K562 (cell line): ENCODE measurements around the gene BHLHE40. TPM values are rescaled to one million over a fixed set of nuclear protein-coding genes. Genes with fewer than 3 reads are reported as not detected.
A peak's percentile ranks its signal among the peaks of the same experiment; 100 is the strongest.

Source experiments
- ATAC-seq: fragments of 200-7000 bp; cut with Tn5 transposase; 3 replicates; pipeline ENCODE4 v1.9.1; 2020; ENCODE audit warnings: moderate library complexity
- BruUV-seq: library from RNA; stranded (reverse); fragments of 400-500 nt; replicated peaks from 2 replicates; lab custom pipeline; 2021; lab: Mats Ljungman, UMichigan
- CTCF ChIA-PET: fragments of 300-600 bp; formaldehyde crosslinking; extraction: SDS; loops from one replicate; lab custom pipeline; 2021; ENCODE audit warnings: low intra/inter-chr PET ratio; lab: Yijun Ruan, JAX
- POLR2A ChIA-PET: fragments of 300-600, 350-650 bp; sonication (Branson Sonifier 250); formaldehyde crosslinking; extraction: SDS; loops from one replicate; lab custom pipeline; 2021; ENCODE audit warnings: antibody characterized with exemption, inconsistent platforms; lab: Yijun Ruan, JAX
- DNase-seq, 4 experiments: peaks; one replicate each; pipeline versions ENCODE4 v3.0.0 to v3.0.0-alpha.2; 2011 to 2018; ENCODE audit warnings: low spot score in 3 of 4, mixed read lengths in 3 of 4; ENCODE audit errors: extremely low read depth in 1 of 4
- FAIRE-seq: peaks from 2 replicates; lab custom pipeline; 2011; peaks lifted over from hg19 to GRCh38; lab: Jason Lieb, UNC
- H2AFZ ChIP-seq: 2 replicates; pipeline ENCODE4 v1.6.0; 2011; ENCODE audit warnings: low read depth, low read length, control low read depth, inconsistent platforms
- H3K27ac ChIP-seq: fragments of 200-600 bp; 3 replicates; pipeline ENCODE4 v1.8.0; 2011; ENCODE audit warnings: low read depth, mild to moderate bottlenecking, control low read depth, inconsistent platforms, low read length, moderate library complexity, mixed read lengths; ENCODE audit errors: extremely low read depth
- H3K27me3 ChIP-seq, 2 experiments: fragments of 300-600 bp in 1 of 2; 2 replicates in 1 of 2; 3 replicates in 1 of 2; pipeline versions ENCODE4 v1.6.0 to v1.8.0; 2011; ENCODE audit warnings: inconsistent platforms in 2 of 2, low read length in 2 of 2, mild to moderate bottlenecking in 1 of 2, mixed read lengths in 1 of 2, moderate library complexity in 1 of 2; ENCODE audit not compliant: control insufficient read depth in 2 of 2, insufficient read depth in 2 of 2
- H3K36me3 ChIP-seq: fragments of 300-600 bp; 3 replicates; pipeline ENCODE4 v1.8.0; 2011; ENCODE audit warnings: mild to moderate bottlenecking, low read length, inconsistent platforms; ENCODE audit not compliant: control insufficient read depth, insufficient read depth
- H3K4me1 ChIP-seq, 2 experiments: fragments of 200-600 bp in 1 of 2; replicated peaks in 1 of 2; 2 replicates in 1 of 2; 3 replicates in 1 of 2; pipeline versions ENCODE4 v1.5.1 to v1.8.0; 2011; ENCODE audit warnings: inconsistent platforms in 2 of 2, low read length in 2 of 2, mild to moderate bottlenecking in 1 of 2, mixed read lengths in 1 of 2, moderate library complexity in 1 of 2; ENCODE audit not compliant: control insufficient read depth in 2 of 2, insufficient read depth in 2 of 2
- H3K4me2 ChIP-seq: 2 replicates; pipeline ENCODE4 v1.6.1; 2011; ENCODE audit warnings: low read length, control low read depth, inconsistent platforms, mixed read lengths; ENCODE audit not compliant: insufficient read depth
- H3K4me3 ChIP-seq: fragments of 200-600 bp; sonication (generic), shearing (Covaris generic); 2 replicates; pipeline ENCODE4 v1.5.1; 2016; ENCODE audit warnings: control low read depth, inconsistent platforms
- H3K79me2 ChIP-seq: fragments of 200-600 bp; 3 replicates; pipeline ENCODE4 v1.8.0; 2011; ENCODE audit warnings: low read length, inconsistent platforms; ENCODE audit not compliant: control insufficient read depth, insufficient read depth
- H3K9ac ChIP-seq, 2 experiments: 2 replicates each; pipeline versions ENCODE4 v1.6.0 to v1.6.1; 2011; ENCODE audit warnings: low read depth in 2 of 2, low read length in 2 of 2, control low read depth in 1 of 2, inconsistent platforms in 1 of 2, mild to moderate bottlenecking in 1 of 2, mixed read lengths in 1 of 2; ENCODE audit not compliant: insufficient read depth in 1 of 2
- H3K9me1 ChIP-seq: one replicate; pipeline ENCODE4 v1.6.0; 2011; ENCODE audit warnings: inconsistent platforms, mild to moderate bottlenecking, low read length, moderate library complexity; ENCODE audit not compliant: control insufficient read depth, insufficient read depth
- H3K9me3 ChIP-seq: replicated peaks from 2 replicates; pipeline ENCODE4 v1.5.1; 2011; ENCODE audit warnings: low read depth, low read length, inconsistent platforms; ENCODE audit not compliant: control insufficient read depth, insufficient read depth
- H4K20me1 ChIP-seq: replicated peaks from 2 replicates; pipeline ENCODE4 v1.6.1; 2011; ENCODE audit warnings: low read length, inconsistent platforms, mixed read lengths; ENCODE audit not compliant: control insufficient read depth, insufficient read depth
- C11orf30 ChIP-seq: fragments of 450-650 bp; IDR thresholded peaks from 2 replicates; pipeline ENCODE4 v1.6.1; 2016; ENCODE audit warnings: low read depth, mild to moderate bottlenecking
- CHD1 ChIP-seq: fragments of 200-600 bp; sonication (generic); IDR thresholded peaks from one replicate; pipeline ENCODE4 v1.6.1; 2012; ENCODE audit warnings: mild to moderate bottlenecking, moderate library complexity, low read length, inconsistent platforms
- EGR1 ChIP-seq: fragments of 450-650 bp; conservative IDR thresholded peaks from 2 replicates; pipeline ENCODE4 v1.6.1; 2017; ENCODE audit warnings: mild to moderate bottlenecking
- FOXJ3 ChIP-seq: sonication (generic); formaldehyde crosslinking; IDR thresholded peaks from 2 replicates; pipeline ENCODE4 v1.4.0; 2020; ENCODE audit warnings: mild to moderate bottlenecking, missing genetic modification reagents
- HMG20A ChIP-seq: fragments of 450-650 bp; formaldehyde crosslinking; conservative IDR thresholded peaks from 2 replicates; pipeline ENCODE4 v1.4.0; 2020; ENCODE audit warnings: mild to moderate bottlenecking, mixed read lengths
- HNRNPUL1 ChIP-seq: fragments of 200-400 bp; formaldehyde crosslinking; IDR thresholded peaks from 2 replicates; pipeline ENCODE4 v1.6.1; 2017; ENCODE audit warnings: low read length
- IFI16 ChIP-seq: fragments of 250-450 bp; sonication (Bioruptor Pico); IDR thresholded peaks from 2 replicates; pipeline ENCODE4 v2.1.2; 2022; ENCODE audit warnings: mild to moderate bottlenecking, inconsistent platforms
- KHSRP ChIP-seq: fragments of 450-650 bp; IDR thresholded peaks from 2 replicates; pipeline ENCODE4 v1.6.1; 2017
- MAFF ChIP-seq: IDR thresholded peaks from 2 replicates; pipeline ENCODE4 v1.6.1; 2012; ENCODE audit warnings: low read length, improper control_type of control experiment
- MAFG ChIP-seq: fragments of 450-650 bp; conservative IDR thresholded peaks from 2 replicates; pipeline ENCODE4 v1.6.1; 2016; ENCODE audit warnings: missing genetic modification characterization, missing compliant biosample characterization
- MAFK ChIP-seq: IDR thresholded peaks from 2 replicates; pipeline ENCODE4 v1.6.1; 2011; ENCODE audit warnings: low read length, improper control_type of control experiment
- MCM3 ChIP-seq: fragments of 450-650 bp; IDR thresholded peaks from 2 replicates; pipeline ENCODE4 v1.6.1; 2016
- POLR3A ChIP-seq: IDR thresholded peaks from 2 replicates; pipeline ENCODE4 v1.6.1; 2011; ENCODE audit warnings: borderline replicate concordance, mild to moderate bottlenecking, moderate library complexity; ENCODE audit not compliant: insufficient read length, insufficient read depth; ENCODE audit errors: extremely low read depth
- RBM34 ChIP-seq: fragments of 200-400 bp; formaldehyde crosslinking; IDR thresholded peaks from 2 replicates; pipeline ENCODE4 v1.6.1; 2018; ENCODE audit warnings: low read length, borderline replicate concordance; ENCODE audit not compliant: insufficient read depth
- SREBF2 ChIP-seq: sonication (generic); formaldehyde crosslinking; IDR thresholded peaks from 2 replicates; pipeline ENCODE4 v1.4.0; 2020; ENCODE audit warnings: mild to moderate bottlenecking, missing genetic modification reagents
- WHSC1 ChIP-seq: IDR thresholded peaks from one replicate; pipeline ENCODE4 v1.6.1; 2012; ENCODE audit warnings: low read length, control low read depth, inconsistent platforms
- ZNF282 ChIP-seq: sonication (generic); formaldehyde crosslinking; IDR thresholded peaks from 2 replicates; pipeline ENCODE4 v1.8.1; 2023; ENCODE audit warnings: missing genetic modification reagents
- ZNF316 ChIP-seq: fragments of 450-650 bp; IDR thresholded peaks from 2 replicates; pipeline ENCODE4 v1.6.1; 2016
- WGBS: fragments of 100-300 bp; shearing (Covaris generic); methylation state at CpG from one replicate; pipeline ENCODE4 v1.1.6; 2016; ENCODE audit warnings: low coverage, mixed read lengths; ENCODE audit not compliant: insufficient coverage; ENCODE audit errors: missing lambda C conversion rate; 5-methylcytosine and 5-hydroxymethylcytosine counted together
- in situ Hi-C: fragments of 300-500 bp; cut with MboI; formaldehyde crosslinking; loops from 4 replicates; pipeline ENCODE4 v1.15.0; 2018; ENCODE audit warnings: inconsistent platforms, mixed read lengths
- intact Hi-C: fragments of 100-400 bp; cut with micrococcal nuclease; formaldehyde crosslinking; loops from 2 replicates; pipeline ENCODE4 v1.14.2; 2022
- polyA plus RNA-seq, 8 experiments: library from polyadenylated mRNA; depleted of rRNA in 4 of 8; stranded (reverse) in 5 of 8; unstranded in 3 of 8; fragments of >200 nt; fragmentation: Nextera tagmentation in 2 of 8; fragmentation: Illumina TruSeq in 1 of 8; extraction: Ambion mirVana in 2 of 8; extraction: Trizol in 1 of 8; gene quantifications; 2 replicates each; pipeline versions ENCODE4 v1.2.1 to v1.2.3, GENCODE V29; 2011 to 2014; ENCODE audit warnings: inconsistent platforms in 1 of 8, missing spikeins in 1 of 8
- total RNA-seq, 7 experiments: library from RNA; depleted of rRNA in 6 of 7; stranded (reverse); fragments of >200 nt in 6 of 7; fragmentation: Illumina TruSeq in 2 of 7; extraction: Trizol in 2 of 7; gene quantifications; 2 replicates each; pipeline versions ENCODE4 v1.2.1 to v1.2.3, GENCODE V29; 2011 to 2021; ENCODE audit warnings: low replicate concordance in 1 of 7

The BHLHE40 gene
- total and polyA plus RNA-seq, 9 of the 15 experiments (the other 6 are each of a cell fraction or from before 2014, with no cell fraction given), result 12.0 to 83.9 (median 31.4) TPM

- Histone ChIP-seq H3K4me1 (peaks cover 26 to 32% of the 10 kb centered on the region in 2 experiments), H3K9me1 (no peaks in the 10 kb centered on the region), H3K9me3 (no peaks in the 10 kb centered on the region), H3K9ac (no peak overlapping the region), H3K4me3 (no peak overlapping the region), H3K27ac (no peak overlapping the region), H3K27me3 (no peaks in the 10 kb centered on the region), H2AFZ (no peak overlapping the region), H3K36me3 (no peaks in the 10 kb centered on the region), H3K79me2 (no peaks in the 10 kb centered on the region), H4K20me1 (no peaks in the 10 kb centered on the region), H3K4me2 (no peak overlapping the region)
- POLR2A ChIA-PET, result interaction anchor here (0.6 to 1.6 kb wide), 5 partner anchors 11 to 312 kb away, joined by 3 to 5 read pairs (median 3); no protein-coding TSS in a partner anchor
- no peak for DNase-seq
- TF ChIP-seq WHSC1 (no peak), EGR1 (0 out of 2 replicates have a peak, but pooled peaks have one; percentile 34)
- 90% methylated on average over 5 of the region's 5 CpGs for WGBS
- ATAC-seq, result no peak
- intact Hi-C loops, result no loop called here
- BruUV-seq, result no TSS peak
- FAIRE-seq, result no peak
- in situ Hi-C loops, result no loop called here
- CTCF ChIA-PET, result no interaction called here
Observed at GRCh38 chr3:5026046-5026362, 46.8 kb downstream of the BHLHE40 start.

GRCh38 chr3:5029715-5030114, 50.5 kb downstream of the BHLHE40 start:
- Histone ChIP-seq H3K27ac (no peak overlapping the region), H3K79me2 (no peaks in the 10 kb centered on the region), H3K27me3 (no peaks in the 10 kb centered on the region), H4K20me1 (no peaks in the 10 kb centered on the region), H3K4me2 (no peak overlapping the region), H2AFZ (peak overlapping the region; percentile 29; the same call in 1 of the 2 replicates), H3K9me1 (no peaks in the 10 kb centered on the region), H3K9me3 (no peaks in the 10 kb centered on the region), H3K4me1 (peaks cover 9 to 12% of the 10 kb centered on the region in 2 experiments), H3K9ac (no peak overlapping the region), H3K36me3 (no peaks in the 10 kb centered on the region), H3K4me3 (no peak overlapping the region)
- TF ChIP-seq CHD1, result no peak
- TF ChIP-seq IFI16, result no peak
- TF ChIP-seq SREBF2, result no peak
- TF ChIP-seq C11orf30, result peak; percentile 91
- no peak for TF ChIP-seq MCM3
- no peak for TF ChIP-seq ZNF282
- TF ChIP-seq FOXJ3 (CRISPR knock-in tag), result no peak
- TF ChIP-seq HMG20A (CRISPR knock-in tag), result no peak
- no peak for TF ChIP-seq KHSRP
- no peak for TF ChIP-seq POLR3A
- peak; percentile 77 for TF ChIP-seq MAFK
- peak; percentile 83 for TF ChIP-seq MAFG (tag)
- TF ChIP-seq MAFF, result peak; percentile 84
- peak; percentile 94 for TF ChIP-seq ZNF316
- TF ChIP-seq RBM34, result no peak
- TF ChIP-seq HNRNPUL1, result no peak
- 78% methylated on average over 1 of the region's 1 CpG for WGBS
- POLR2A ChIA-PET, result interaction anchor here (1.0 to 1.2 kb wide), 2 partner anchors 9 to 11 kb away, joined by 4 to 5 read pairs; no protein-coding TSS in a partner anchor
- ATAC-seq (no peak), FAIRE-seq (no peak), DNase-seq (no peak)
- intact Hi-C loops (no loop called here), in situ Hi-C loops (no loop called here)
- CTCF ChIA-PET, result no interaction called here
- no TSS peak for BruUV-seq
